Lower leg skin (tissue), 4 donors: ENCODE results near the gene FDXACB1. TPM values are rescaled to one million over a fixed set of nuclear protein-coding genes. Genes with fewer than 3 reads are reported as not detected.

Source experiments
- DNase-seq, 2 donors: peaks; one replicate each; pipeline ENCODE4 v3.0.0-alpha.2; 2019; ENCODE audit warnings: low spot score in 2 of 2
- H3K4me3 ChIP-seq: fragments of 200-600 bp; sonication (generic); 2 replicates; pipeline ENCODE4 v1.5.1; 2017; ENCODE audit warnings: mild to moderate bottlenecking, low read depth; ENCODE audit not compliant: poor library complexity, severe bottlenecking
- CTCF ChIP-seq, 3 donors: fragments of 450-650 bp; IDR thresholded peaks; one replicate each; pipeline ENCODE4 v1.5.1; 2016; ENCODE audit warnings: antibody characterized with exemption in 3 of 3, mild to moderate bottlenecking in 3 of 3, moderate library complexity in 2 of 3
- POLR2A ChIP-seq, 2 donors: fragments of 450-650 bp; IDR thresholded peaks; one replicate each; pipeline ENCODE4 v1.6.1; 2016 to 2017; ENCODE audit warnings: antibody characterized with exemption in 2 of 2, mild to moderate bottlenecking in 1 of 2, moderate library complexity in 1 of 2
- WGBS, 2 donors: methylation state at CpG; one replicate each; pipeline ENCODE4 v1.1.5; 2018; 5-methylcytosine and 5-hydroxymethylcytosine counted together
- intact Hi-C: fragments of 100-400 bp; cut with DNase I; formaldehyde crosslinking; loops from one replicate; pipeline ENCODE4 v1.15.0; 2023; ENCODE audit warnings: low total_unique reads
- total RNA-seq, 4 donors: library from RNA; depleted of rRNA; stranded (reverse); fragments of >200 nt; gene quantifications; one replicate each; pipeline ENCODE4 v1.1.0, GENCODE V29; 2016

Gene FDXACB1
- total RNA-seq, 4 donors from 2014 or later: 2.9 to 6.2 (median 4.1) TPM

- DNase-seq: no peak
- TF ChIP-seq CTCF (IDR thresholded peaks at IDR 0.05): no peak
- no peak for TF ChIP-seq POLR2A (IDR thresholded peaks at IDR 0.05)
- 60 to 68% methylated on average over 4 of the region's 4 CpGs for WGBS, 2 donors
- H3K4me3 ChIP-seq: no peak overlapping the region
- intact Hi-C loops: loop anchor here (10.0 kb wide), 1 partner anchor 49 kb away; no protein-coding TSS in a partner anchor
Measured at GRCh38 chr11:111833524-111833923, 45.4 kb downstream of the FDXACB1 start.

- TF ChIP-seq CTCF (IDR thresholded peaks at IDR 0.05): no peak
- no peak for TF ChIP-seq POLR2A (IDR thresholded peaks at IDR 0.05)
- intact Hi-C loops: no loop called here
- DNase-seq: no peak
- WGBS, 2 donors: 78 to 81% methylated on average over 5 of the region's 5 CpGs
- no peak overlapping the region for H3K4me3 ChIP-seq
Measured at GRCh38 chr11:111829185-111829968, 49.6 kb downstream of the FDXACB1 start.

GRCh38 chr11:111826322-111826950, 52.5 kb downstream of the FDXACB1 start:
- intact Hi-C loops: no loop called here
- 61 to 77% methylated on average over 2 of the region's 2 CpGs for WGBS, 2 donors
- DNase-seq: no peak
- no peak for TF ChIP-seq CTCF (IDR thresholded peaks at IDR 0.05)
- no peak for TF ChIP-seq POLR2A (IDR thresholded peaks at IDR 0.05)
- H3K4me3 ChIP-seq: no peak overlapping the region

Other genes starting within 250 kb of the FDXACB1 start
- 10 to 100 TPM; 18.7 to 22.4 (median 20.7) TPM for gene PPP2R1B, start 112.8 kb downstream of the FDXACB1 start, total RNA-seq
- gene ALG9, start 7.6 kb downstream of the FDXACB1 start, total RNA-seq: 10 to 100 TPM; 24.4 to 38.1 (median 29.0) TPM
- gene CFAP68, start 376 bp upstream of the FDXACB1 start, total RNA-seq: 10 to 100 TPM; 26.2 to 45.2 (median 29.1) TPM
- 100 to 1,000 TPM; 130 to 209 (median 200) TPM for gene CRYAB, start 32.6 kb upstream of the FDXACB1 start, total RNA-seq
- gene HSPB2, start 33.6 kb upstream of the FDXACB1 start, total RNA-seq: 1 to 10 TPM in 3 of 4 donors, not detected in 1; 1.2 to 6.7 (median 1.5) TPM
- 10 to 100 TPM in 3 of 4 donors, 1 to 10 TPM in 1; 6.2 to 16.1 (median 12.4) TPM for gene C11orf52, start 39.7 kb upstream of the FDXACB1 start, total RNA-seq
- gene DIXDC1, start 58.2 kb upstream of the FDXACB1 start, total RNA-seq: 10 to 100 TPM; 13.6 to 21.5 (median 20.3) TPM
- gene DLAT, start 146.2 kb upstream of the FDXACB1 start, total RNA-seq: 10 to 100 TPM; 18.1 to 32.1 (median 23.8) TPM
- 1 to 10 TPM in 2 of 4 donors, under 1 TPM in 2; 0.38 to 2.4 (median 0.90) TPM for gene PIH1D2, start 194.9 kb upstream of the FDXACB1 start, total RNA-seq
- 10 to 100 TPM in 3 of 4 donors, 1 to 10 TPM in 1; 8.5 to 15.6 (median 12.3) TPM for gene NKAPD1, start 195.1 kb upstream of the FDXACB1 start, total RNA-seq
- gene TIMM8B, start 207.6 kb upstream of the FDXACB1 start, total RNA-seq: 10 to 100 TPM; 12.4 to 49.0 (median 29.9) TPM
- 100 to 1,000 TPM in 2 of 4 donors, 10 to 100 TPM in 2; 60.9 to 142 (median 98.9) TPM for gene SDHD, start 207.7 kb upstream of the FDXACB1 start, total RNA-seq